HL-60 (cell line): ENCODE results near the gene ABL1.

Experiments used
- DNase-seq, 2 experiments: peaks; one replicate each; pipeline ENCODE4 v3.0.0-alpha.2; 2010 to 2020; ENCODE audit warnings: low read depth in 1 of 2, low spot score in 1 of 2
- H3K27ac ChIP-seq: fragments of 250-450 bp; sonication (Bioruptor Pico); replicated peaks from 2 replicates; pipeline ENCODE4 v1.5.1; 2020; ENCODE audit warnings: mild to moderate bottlenecking, moderate library complexity
- H3K27me3 ChIP-seq: fragments of 250-450 bp; sonication (Bioruptor Pico); 2 replicates; pipeline ENCODE4 v1.5.1; 2021; ENCODE audit warnings: mild to moderate bottlenecking, moderate library complexity; ENCODE audit not compliant: insufficient read depth, poor library complexity, severe bottlenecking
- H3K4me3 ChIP-seq: replicated peaks from 2 replicates; pipeline ENCODE4 v1.5.1; 2011; ENCODE audit warnings: mild to moderate bottlenecking, control low read depth, low read length; ENCODE audit not compliant: insufficient read depth
- CTCF ChIP-seq: IDR thresholded peaks from one replicate; pipeline ENCODE4 v1.5.1; 2011; ENCODE audit warnings: low read length, control low read depth, inconsistent platforms; ENCODE audit not compliant: insufficient read depth
- GABPA ChIP-seq: IDR thresholded peaks from 2 replicates; pipeline ENCODE4 v1.6.1; 2012; ENCODE audit warnings: low read depth
- POLR2AphosphoS5 ChIP-seq: IDR thresholded peaks from 2 replicates; pipeline ENCODE4 v1.6.1; 2012; ENCODE audit warnings: low read depth
- REST ChIP-seq: IDR thresholded peaks from 2 replicates; pipeline ENCODE4 v1.6.1; 2012; ENCODE audit warnings: low read depth; ENCODE audit not compliant: insufficient replicate concordance
- SPI1 ChIP-seq: IDR thresholded peaks from 2 replicates; pipeline ENCODE4 v1.6.1; 2012; ENCODE audit warnings: low read depth, mild to moderate bottlenecking, borderline replicate concordance

Gene ABL1

GRCh38 chr9:130936285-130937117, 101.4 kb downstream of the ABL1 start:
- peaks cover 31% of the 10 kb centered on the region for H3K27me3 ChIP-seq
- no peak overlapping the region for H3K4me3 ChIP-seq
- peak in 1 of 2 experiments; percentile 52 for DNase-seq
- no peak overlapping the region for H3K27ac ChIP-seq
- no peak for TF ChIP-seq REST
- no peak for TF ChIP-seq POLR2AphosphoS5
- no peak for TF ChIP-seq GABPA
- TF ChIP-seq SPI1 = no peak
- no peak for TF ChIP-seq CTCF
